ENCODE measurements around the gene GLI3.

- TF ChIP-seq CTCF (IDR thresholded peaks at IDR 0.05; ENCODE audit: insufficient read depth, low read depth, low read length), result no peak
- TF ChIP-seq EZH2 (IDR thresholded peaks at IDR 0.05; ENCODE audit: insufficient read depth, low read length), result no peak
These were observed 145.3 kb downstream of the GLI3 start for GRCh38 chr7:42091461-42092291.
